GM19240 (cell line): ENCODE results near the gene CBLN2.

ENCODE experiments used
- DNase-seq: peaks from one replicate; pipeline ENCODE4 v3.0.0; 2011; ENCODE audit warnings: low spot score; ENCODE audit not compliant: insufficient read length

CBLN2 gene

GRCh38 chr18:72544092-72544886 is at the start of gene CBLN2:
Gene CBLN2 (minus strand): TSS chr18:72544342. CDS start chr18:72542160, 2,182 bp downstream.
- peak; percentile 47 for DNase-seq

GRCh38 chr18:72588360-72588759 is 44.2 kb upstream of the CBLN2 start:
- DNase-seq = no peak

GRCh38 chr18:72584787-72585186 is 40.6 kb upstream of the CBLN2 start:
- no peak for DNase-seq

GRCh38 chr18:72581976-72582375 is 37.8 kb upstream of the CBLN2 start:
- DNase-seq = no peak

GRCh38 chr18:72572896-72573295 is 28.8 kb upstream of the CBLN2 start:
- DNase-seq = no peak

- DNase-seq = no peak
Measured at GRCh38 chr18:72566290-72566689, 22.1 kb upstream of the CBLN2 start.

- DNase-seq = no peak
Measured at GRCh38 chr18:72555968-72556367, 11.8 kb upstream of the CBLN2 start.

- DNase-seq = no peak
Measured at GRCh38 chr18:72555101-72555500, 11.0 kb upstream of the CBLN2 start.

- no peak for DNase-seq
Measured at GRCh38 chr18:72543357-72544055, 636 bp downstream of the CBLN2 start.

- DNase-seq = no peak
Measured at GRCh38 chr18:72542984-72543356, 1.2 kb downstream of the CBLN2 start.

- no peak for DNase-seq
Measured at GRCh38 chr18:72542342-72542741, 1.8 kb downstream of the CBLN2 start.

- no peak for DNase-seq
Measured at GRCh38 chr18:72541871-72542332, 2.2 kb downstream of the CBLN2 start.

GRCh38 chr18:72539901-72540300 is 4.2 kb downstream of the CBLN2 start:
- no peak for DNase-seq

- no peak for DNase-seq
Measured at GRCh38 chr18:72530622-72531021, 13.5 kb downstream of the CBLN2 start.

GRCh38 chr18:72504866-72505265 is 39.3 kb downstream of the CBLN2 start:
- no peak for DNase-seq

- no peak for DNase-seq
Measured at GRCh38 chr18:72502671-72503431, 41.3 kb downstream of the CBLN2 start.

- DNase-seq = no peak
Measured at GRCh38 chr18:72492497-72492896, 51.6 kb downstream of the CBLN2 start.
